GM18951 (cell line): ENCODE data around the gene DPYSL3.
"Not testable (repeated sequence)": the region's sequence is repeated elsewhere in the genome, so short reads cannot be mapped to it uniquely, and the experiment has no call there.

Experiments
- POLR2A ChIP-seq: IDR thresholded peaks from 4 replicates; pipeline ENCODE4 v1.6.1; 2011; ENCODE audit warnings: mild to moderate bottlenecking; ENCODE audit not compliant: insufficient read length, insufficient read depth; ENCODE audit errors: extremely low read depth
- in situ Hi-C: fragments of 300-500 bp; cut with MboI; formaldehyde crosslinking; loops from one replicate; pipeline ENCODE4 v1.12.0; 2022; ENCODE audit warnings: low sequenced_read_pairs, mixed read lengths, inconsistent platforms; ENCODE audit not compliant: unreplicated experiment

The DPYSL3 gene

DNA sequence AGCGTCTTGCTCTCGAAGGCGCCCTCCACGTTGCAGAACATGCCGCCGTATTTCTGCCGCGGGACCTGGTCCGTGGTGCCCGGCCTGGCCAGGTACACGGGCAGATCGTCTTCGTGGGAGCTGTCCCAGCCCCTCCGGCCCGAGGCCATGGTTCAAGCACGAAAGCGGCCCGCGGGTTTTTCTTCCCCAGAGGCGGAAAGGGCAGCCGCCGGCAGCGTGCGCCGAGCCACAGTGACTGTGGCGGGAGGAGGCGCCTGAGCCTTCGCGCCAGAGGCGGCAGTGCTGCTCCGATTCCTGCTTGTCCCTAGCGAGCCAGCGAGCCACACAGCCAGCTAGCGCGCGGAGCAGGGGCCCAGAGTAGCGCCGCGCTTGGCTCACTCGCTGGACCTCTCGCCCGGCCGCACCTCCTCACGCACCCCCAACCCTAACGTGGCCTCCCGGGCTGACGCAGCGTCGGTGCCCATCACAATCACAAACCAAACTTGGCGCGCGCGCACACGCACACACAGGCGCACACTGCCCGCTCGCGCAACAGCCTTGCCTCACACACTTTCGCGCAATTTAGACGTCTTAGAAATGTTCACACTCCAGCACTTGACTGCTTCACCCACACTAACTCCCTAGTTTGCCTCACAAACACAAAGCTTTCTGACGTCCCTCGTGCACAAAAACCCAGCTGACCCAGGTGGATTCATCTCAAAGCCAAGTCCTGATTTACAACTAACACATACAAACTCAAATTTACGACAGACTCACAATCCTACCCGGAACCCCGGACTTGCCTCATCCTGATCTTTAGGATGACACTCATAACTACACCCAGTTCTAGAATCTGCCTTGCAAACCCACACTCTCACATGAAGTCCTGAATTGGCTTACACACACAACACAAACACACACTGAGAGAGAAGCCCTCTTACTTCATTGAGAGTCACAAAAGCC lies at the start of gene DPYSL3:
TSS of gene DPYSL3 (minus strand) at position 359 of the 942 bp plus-strand sequence. CDS start at position 149, 210 bp downstream.
- in situ Hi-C loops, result no loop called here

DNA sequence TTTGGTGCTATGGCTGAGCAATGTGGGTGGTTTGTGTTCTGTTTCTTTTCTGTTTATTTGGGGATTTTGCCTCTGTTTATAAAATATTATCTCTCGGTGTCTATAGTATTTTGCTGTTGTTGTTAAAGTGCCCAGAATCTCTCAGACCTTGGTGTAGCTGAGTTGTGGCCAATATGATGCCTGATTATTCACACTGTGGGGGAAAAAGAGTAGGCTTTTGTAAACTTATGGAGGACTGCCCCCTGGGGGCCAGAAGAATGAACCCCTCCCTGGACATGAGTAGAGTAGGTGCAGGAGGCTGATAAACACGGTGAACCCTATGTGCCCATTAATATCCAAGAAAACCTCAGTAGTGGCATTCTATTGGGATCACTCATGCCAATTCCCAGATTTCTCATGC lies 49.0 kb upstream of the DPYSL3 start:
- no peak for TF ChIP-seq POLR2A
- in situ Hi-C loops, result no loop called here

More for the DNA sequence above, at the start of gene DPYSL3:
- no peak for TF ChIP-seq POLR2A

DNA sequence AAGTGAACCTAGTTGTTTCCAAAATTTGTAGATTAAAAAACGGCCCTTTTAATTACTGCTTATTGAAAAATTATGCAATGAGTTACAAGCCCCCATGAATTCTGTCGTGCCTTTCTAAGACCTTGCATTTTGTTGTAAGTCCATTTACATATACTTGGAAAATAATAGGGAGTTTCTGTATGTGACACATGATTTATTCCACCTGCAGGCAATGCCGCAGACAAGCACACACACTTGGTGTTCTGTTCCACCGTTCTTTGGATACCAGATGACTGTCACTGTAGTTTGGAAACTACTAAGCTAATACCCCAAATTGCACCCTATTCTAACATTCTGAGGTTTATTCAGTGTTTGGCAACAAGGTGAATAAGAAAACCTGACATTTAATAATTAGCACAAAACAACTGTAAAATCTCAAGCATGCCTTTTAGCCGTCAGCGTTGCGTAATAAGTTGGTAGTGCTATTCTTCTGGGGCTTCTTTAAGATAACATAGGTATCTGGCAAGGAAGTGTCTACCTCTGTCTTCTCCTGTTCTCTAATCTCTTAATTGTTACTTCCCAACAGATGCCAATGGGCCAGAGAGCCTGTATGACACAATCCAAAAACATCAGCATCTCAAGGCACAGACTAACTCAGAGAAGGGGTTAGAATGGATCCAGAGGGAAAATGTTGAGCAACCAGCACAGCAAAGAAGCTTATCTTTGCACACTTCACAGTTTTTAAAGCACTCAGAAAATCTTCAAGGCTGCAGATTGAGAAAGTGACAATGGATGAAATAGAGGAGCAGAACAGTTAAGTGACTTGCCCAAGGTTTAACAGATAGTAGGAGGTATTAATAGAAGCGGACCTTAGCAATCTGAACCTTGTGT lies 48.2 kb upstream of the DPYSL3 start:
- in situ Hi-C loops, result no loop called here

DNA sequence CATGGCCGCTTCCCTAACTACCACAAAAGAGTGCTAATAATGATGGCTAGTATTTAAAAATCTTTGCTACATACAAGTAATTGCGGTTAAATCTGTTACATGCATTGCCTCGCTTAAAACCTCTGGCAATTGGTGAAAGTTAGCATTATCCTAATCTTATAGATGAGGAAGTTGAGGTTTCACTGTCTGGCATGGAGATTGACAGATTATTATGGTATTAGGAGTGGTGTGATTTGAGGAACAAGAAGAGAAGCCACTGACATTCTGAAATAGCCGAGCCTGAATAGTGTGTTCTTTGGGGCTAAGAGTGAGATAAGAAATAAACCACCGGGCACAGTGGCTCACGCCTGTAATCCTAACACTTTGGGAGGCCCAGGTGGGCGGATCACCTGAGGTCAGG lies 45.3 kb upstream of the DPYSL3 start:
- in situ Hi-C loops, result no loop called here
- no peak for TF ChIP-seq POLR2A

More for the DNA sequence above, 48.2 kb upstream of the DPYSL3 start:
- no peak for TF ChIP-seq POLR2A

DNA sequence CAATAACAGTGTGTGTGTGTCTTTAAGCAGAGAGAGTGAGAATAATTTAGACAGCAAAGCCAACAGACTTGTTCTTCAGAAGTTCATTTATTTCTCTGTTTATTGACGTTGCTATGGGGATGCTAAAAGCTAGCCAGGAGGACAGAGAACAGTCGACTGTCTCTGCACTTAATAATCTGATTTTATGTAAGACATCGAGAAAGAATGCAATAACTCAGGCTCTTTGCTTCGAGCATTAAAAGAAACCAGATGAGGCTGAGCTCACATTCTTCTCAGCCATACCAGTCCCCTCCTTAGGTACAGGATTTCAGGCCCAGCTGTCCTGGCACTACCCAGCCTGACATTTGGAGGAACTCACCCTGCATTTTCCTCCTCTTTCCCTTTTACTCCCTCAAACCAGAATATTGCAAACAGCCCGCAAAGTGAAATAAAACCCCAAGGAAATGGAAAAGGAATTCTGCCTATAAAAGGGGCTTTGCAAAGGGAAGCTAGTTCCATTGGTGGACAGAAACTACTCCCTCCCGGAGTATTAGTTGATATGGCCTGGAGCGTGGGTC lies 44.5 kb upstream of the DPYSL3 start:
- TF ChIP-seq POLR2A, result no peak
- in situ Hi-C loops, result no loop called here

DNA sequence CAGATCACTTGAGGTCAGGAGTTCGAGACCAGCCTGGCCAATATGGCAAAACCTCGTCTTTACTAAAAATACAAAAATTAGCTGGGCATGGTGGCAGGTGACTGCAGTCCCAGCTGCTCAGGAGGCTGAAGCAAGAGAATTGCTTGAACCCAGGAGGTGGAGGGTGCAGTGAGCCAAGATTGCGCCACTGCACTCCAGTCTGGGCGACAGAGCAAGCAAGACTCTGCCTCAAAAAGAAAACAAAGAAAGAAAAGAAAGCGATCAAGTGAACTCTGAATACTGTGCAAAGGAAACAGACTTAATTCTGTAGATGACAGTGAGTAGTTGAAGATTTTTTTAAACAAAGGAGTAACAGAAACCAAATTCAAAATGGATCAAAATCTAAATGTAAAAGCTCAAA lies 43.9 kb upstream of the DPYSL3 start:
- in situ Hi-C loops, result not testable (repeated sequence)

DNA sequence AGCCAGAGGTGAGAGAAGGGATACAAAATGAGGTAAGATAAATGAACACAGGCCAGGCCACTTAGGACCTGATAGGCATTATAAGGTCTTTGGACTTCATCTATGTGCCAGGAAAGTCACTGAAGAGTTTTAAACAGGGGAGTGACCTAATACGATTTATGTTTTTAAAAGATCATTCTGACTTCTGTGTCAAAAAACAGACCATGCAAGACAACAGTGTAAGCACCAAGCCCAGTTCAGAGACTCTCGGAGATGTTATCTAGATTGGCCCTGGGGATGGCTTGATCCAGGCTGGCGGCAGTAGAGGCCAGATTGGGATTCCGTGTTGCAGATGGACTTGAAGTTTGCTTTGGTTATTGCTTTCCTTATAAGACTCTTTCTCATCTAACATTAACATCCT lies 43.0 kb upstream of the DPYSL3 start:
- in situ Hi-C loops, result no loop called here
- no peak for TF ChIP-seq POLR2A

DNA sequence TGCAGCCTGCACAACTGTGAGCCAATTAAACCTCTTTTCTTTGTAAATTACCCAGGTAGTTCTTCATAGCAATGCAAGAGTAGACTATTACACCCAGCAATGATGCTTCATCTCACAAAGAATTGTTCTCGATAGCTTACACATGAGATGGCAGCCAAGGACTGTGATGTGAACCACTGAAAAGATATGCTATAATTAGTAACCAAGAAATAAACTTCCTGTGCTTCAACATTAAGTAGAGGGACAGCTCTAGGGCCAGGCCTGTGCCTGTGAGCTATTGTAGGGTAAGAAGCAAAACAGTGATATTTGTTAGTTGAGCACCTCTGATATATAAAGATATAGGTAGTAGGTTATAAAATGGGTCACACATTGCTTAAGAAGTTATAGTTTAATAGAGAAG lies 41.8 kb upstream of the DPYSL3 start:
- in situ Hi-C loops, result no loop called here
- no peak for TF ChIP-seq POLR2A

DNA sequence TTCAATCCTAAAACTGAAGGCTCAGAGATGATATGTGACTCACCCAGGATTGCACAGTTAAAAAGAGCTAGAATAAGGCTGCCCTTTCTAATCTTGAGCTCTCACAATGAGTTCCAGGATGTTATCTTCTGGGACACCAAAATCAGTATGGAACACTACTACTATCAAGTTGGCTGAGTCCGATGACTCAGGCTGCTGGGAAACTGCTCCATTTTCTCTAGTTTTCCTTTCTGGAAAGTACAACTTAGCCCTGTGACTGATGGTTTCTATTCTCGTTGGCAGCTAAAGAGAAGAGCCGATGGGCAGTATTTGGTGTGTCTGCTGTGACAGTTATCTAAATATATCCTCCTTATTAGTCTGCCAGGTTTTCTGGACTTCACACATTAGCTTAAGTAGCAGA lies 37.9 kb upstream of the DPYSL3 start:
- TF ChIP-seq POLR2A, result no peak
- in situ Hi-C loops, result no loop called here

DNA sequence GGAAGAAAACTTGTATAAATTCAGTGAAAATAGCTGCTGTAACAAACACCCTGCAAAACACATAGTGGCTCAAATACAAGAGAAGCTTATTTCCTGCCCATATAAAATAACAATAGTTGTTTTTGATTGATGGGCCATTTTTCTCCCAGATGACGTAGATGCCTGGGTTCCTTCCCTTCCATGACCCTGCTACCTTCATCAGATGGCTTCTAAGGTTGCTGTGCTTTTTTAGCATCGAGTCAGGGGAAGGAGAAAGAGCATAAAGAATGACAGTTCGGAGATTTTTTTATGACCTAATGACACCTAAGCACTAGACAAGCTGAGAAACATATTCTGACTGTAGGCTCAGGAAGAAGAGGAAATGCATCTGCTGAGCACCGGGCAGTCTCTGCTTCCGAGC lies 34.7 kb upstream of the DPYSL3 start:
- TF ChIP-seq POLR2A, result no peak
- in situ Hi-C loops, result no loop called here

DNA sequence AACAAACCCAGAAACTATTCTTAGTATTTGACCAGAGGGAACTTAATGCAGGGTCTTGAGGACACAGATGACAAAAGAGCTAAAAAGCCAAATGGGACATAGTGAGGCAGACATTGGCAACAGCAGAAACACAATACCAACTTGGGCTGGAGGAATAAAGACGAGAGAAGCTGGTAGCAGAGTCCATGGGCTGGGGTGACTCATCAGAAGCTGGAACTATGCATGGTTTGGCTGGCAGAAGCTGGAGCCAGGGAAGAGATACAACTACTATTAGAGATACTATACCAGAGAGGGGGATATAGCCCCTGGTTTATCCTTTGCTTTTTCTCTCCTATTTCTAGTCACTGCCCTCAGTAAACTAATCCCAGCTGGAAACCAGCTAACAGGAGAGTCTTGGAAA lies 29.2 kb upstream of the DPYSL3 start:
- no peak for TF ChIP-seq POLR2A
- in situ Hi-C loops, result no loop called here

DNA sequence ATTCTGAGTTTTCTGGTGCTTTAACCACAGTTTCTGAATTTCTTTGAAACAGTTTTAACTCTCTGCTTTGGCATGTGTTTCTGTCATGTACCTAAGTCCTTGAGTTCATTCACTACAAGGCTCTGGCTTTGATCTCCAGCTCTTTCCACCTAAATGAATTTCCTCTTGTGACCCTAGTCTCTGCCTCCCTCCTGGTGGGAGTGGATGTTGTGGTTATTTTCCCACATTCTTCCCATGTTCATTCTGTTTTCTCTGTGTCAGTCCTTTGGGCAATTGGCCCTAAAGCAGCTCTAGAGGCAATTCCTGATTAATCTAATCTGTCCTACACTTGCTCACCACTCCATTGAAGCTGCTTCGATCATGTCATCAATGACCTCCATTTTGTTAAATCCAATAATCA lies 28.4 kb upstream of the DPYSL3 start:
- TF ChIP-seq POLR2A, result no peak
- in situ Hi-C loops, result no loop called here

DNA sequence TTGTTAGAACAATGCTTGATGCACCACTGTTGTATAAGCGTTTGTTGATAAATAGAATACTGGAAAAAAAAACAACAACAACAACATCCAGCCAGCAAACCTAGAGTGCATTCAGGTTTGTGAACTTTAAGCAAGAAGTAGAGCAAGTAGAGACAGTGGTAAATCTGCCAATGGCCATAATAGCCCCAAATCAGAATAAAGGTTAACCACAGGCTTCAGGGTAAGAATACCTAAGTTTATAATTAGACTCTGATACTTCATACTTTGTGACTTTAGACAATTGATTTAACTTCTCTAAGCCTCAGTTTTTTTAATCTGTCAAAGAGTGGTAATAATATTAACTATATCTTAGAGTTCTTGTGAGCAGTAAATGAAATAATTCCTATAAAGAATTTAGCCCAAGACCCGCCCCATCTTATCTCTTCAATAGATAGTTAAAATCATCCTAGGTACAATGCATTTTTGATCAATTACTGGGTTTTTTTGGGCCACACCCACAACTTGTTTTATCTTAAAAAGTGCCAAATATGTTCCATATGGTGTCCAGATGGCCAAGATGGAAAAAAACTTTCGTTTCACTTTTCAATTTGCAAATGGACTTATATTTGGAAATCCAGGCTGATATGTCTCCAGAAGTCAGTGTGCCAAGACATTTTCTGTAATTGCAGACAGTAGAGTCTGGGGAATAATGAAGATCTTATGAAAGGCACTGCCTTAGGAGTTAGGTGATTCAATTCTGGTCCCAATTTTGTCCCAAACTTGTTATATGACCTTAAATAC lies 24.5 kb upstream of the DPYSL3 start:
- in situ Hi-C loops, result no loop called here
- TF ChIP-seq POLR2A, result no peak
